ENCODE measurements around the gene INSYN2B.

DNA sequence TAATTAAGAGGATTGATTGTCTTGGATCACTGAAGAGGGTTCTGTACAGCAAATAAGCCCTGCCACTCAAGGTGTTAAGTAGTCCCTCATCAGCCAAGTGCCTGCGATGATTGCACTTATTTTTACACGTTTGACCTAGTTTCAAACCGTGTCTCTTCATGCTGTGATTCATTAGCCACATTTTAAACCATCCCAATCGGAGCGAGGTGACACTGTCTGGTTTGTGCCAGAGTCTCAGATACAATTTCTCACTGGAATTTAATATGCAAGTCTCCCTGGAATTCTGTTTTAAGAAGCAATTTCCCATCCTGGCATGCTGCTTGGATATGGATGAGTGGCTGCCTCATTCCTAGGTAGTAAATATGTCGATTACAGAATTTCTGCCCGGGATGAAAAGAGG is 1.6 kb downstream of the INSYN2B start:
- TF ChIP-seq POLR2AphosphoS5 (IDR thresholded peaks at IDR 0.05) (no peak), CTCF (IDR thresholded peaks at IDR 0.05) (no peak), POLR2A (IDR thresholded peaks at IDR 0.05) (no peak), EP300 (IDR thresholded peaks at IDR 0.05) (no peak)
